Osteoblast (primary cell): ENCODE data around the gene NOXO1. TPM values are rescaled to one million over a fixed set of nuclear protein-coding genes. Genes with fewer than 3 reads are reported as not detected.
A peak's percentile ranks its signal among the peaks of the same experiment; 100 is the strongest.

Source experiments
- DNase-seq: peaks from one replicate; pipeline ENCODE4 v3.0.0; 2011; ENCODE audit warnings: low spot score, mixed read lengths; ENCODE audit not compliant: insufficient read length; ENCODE audit errors: missing footprints
- H2AFZ ChIP-seq: 2 replicates; pipeline ENCODE4 v1.6.0; 2011; ENCODE audit warnings: mild to moderate bottlenecking, low read length
- H3K27ac ChIP-seq: 2 replicates; pipeline ENCODE4 v1.5.1; 2011; ENCODE audit warnings: mild to moderate bottlenecking, low read depth, low read length, moderate library complexity
- H3K27me3 ChIP-seq: 2 replicates; pipeline ENCODE4 v1.6.0; 2012; ENCODE audit warnings: mild to moderate bottlenecking, control low read depth, inconsistent platforms, low read length, moderate library complexity; ENCODE audit not compliant: insufficient read depth
- H3K36me3 ChIP-seq: 2 replicates; pipeline ENCODE4 v1.5.1; 2011; ENCODE audit warnings: mild to moderate bottlenecking, low read length, control low read depth, moderate library complexity; ENCODE audit not compliant: insufficient read depth
- H3K4me1 ChIP-seq: 2 replicates; pipeline ENCODE4 v1.5.1; 2011; ENCODE audit warnings: mild to moderate bottlenecking, low read length, control low read depth, moderate library complexity; ENCODE audit not compliant: insufficient read depth
- H3K4me2 ChIP-seq: 2 replicates; pipeline ENCODE4 v1.6.0; 2011; ENCODE audit warnings: mild to moderate bottlenecking, low read length; ENCODE audit not compliant: insufficient read depth
- H3K4me3 ChIP-seq: fragments of 200-600 bp; sonication (generic); 3 replicates; pipeline ENCODE4 v1.5.1; 2012; ENCODE audit warnings: mild to moderate bottlenecking, low read length, inconsistent platforms; ENCODE audit not compliant: insufficient read depth
- H3K79me2 ChIP-seq: 2 replicates; pipeline ENCODE4 v1.6.0; 2012; ENCODE audit warnings: mild to moderate bottlenecking, low read length, control low read depth, inconsistent platforms; ENCODE audit not compliant: insufficient read depth
- H3K9me3 ChIP-seq: 2 replicates; pipeline ENCODE4 v1.5.1; 2011; ENCODE audit warnings: low read depth, low read length, control low read depth
- H4K20me1 ChIP-seq: 2 replicates; pipeline ENCODE4 v1.6.0; 2012; ENCODE audit warnings: mild to moderate bottlenecking, low read length, control low read depth; ENCODE audit not compliant: insufficient read depth
- CTCF ChIP-seq: IDR thresholded peaks from 2 replicates; pipeline ENCODE4 v1.5.1; 2011; ENCODE audit warnings: mild to moderate bottlenecking, low read depth, low read length, moderate library complexity; ENCODE audit errors: extremely low read depth
- total RNA-seq: library from RNA; depleted of rRNA; stranded (reverse); fragments of >200 nt; gene quantifications from 2 replicates; pipeline ENCODE4 v1.2.3, GENCODE V29; 2012

Gene NOXO1
- total RNA-seq, 1 donor, result under 0.01 TPM

- Histone ChIP-seq H4K20me1 (no peaks in the 10 kb centered on the region), H3K36me3 (no peaks in the 10 kb centered on the region), H3K27ac (no peak overlapping the region), H3K4me1 (no peaks in the 10 kb centered on the region), H3K27me3 (no peaks in the 10 kb centered on the region), H3K79me2 (no peaks in the 10 kb centered on the region), H2AFZ (no peak overlapping the region), H3K9me3 (no peaks in the 10 kb centered on the region), H3K4me3 (no peak overlapping the region), H3K4me2 (no peak overlapping the region)
- DNase-seq, result peak; percentile 29
- TF ChIP-seq CTCF, result no peak
Measured at GRCh38 chr16:1950047-1950446, 31.2 kb downstream of the NOXO1 start.

- Histone ChIP-seq H4K20me1 (no peaks in the 10 kb centered on the region), H3K79me2 (no peaks in the 10 kb centered on the region), H3K27me3 (no peaks in the 10 kb centered on the region), H3K27ac (no peak overlapping the region), H3K4me2 (no peak overlapping the region), H3K36me3 (no peaks in the 10 kb centered on the region), H2AFZ (no peak overlapping the region), H3K9me3 (no peaks in the 10 kb centered on the region), H3K4me1 (no peaks in the 10 kb centered on the region), H3K4me3 (no peak overlapping the region)
- TF ChIP-seq CTCF, result no peak
- no peak for DNase-seq
Measured at GRCh38 chr16:1949507-1949906, 31.8 kb downstream of the NOXO1 start.

- TF ChIP-seq CTCF, result no peak
- Histone ChIP-seq H3K79me2 (no peaks in the 10 kb centered on the region), H2AFZ (no peak overlapping the region), H3K36me3 (no peaks in the 10 kb centered on the region), H3K4me3 (no peak overlapping the region), H3K4me1 (peaks cover 7% of the 10 kb centered on the region), H3K27ac (no peak overlapping the region), H3K9me3 (no peaks in the 10 kb centered on the region), H3K4me2 (no peak overlapping the region), H4K20me1 (no peaks in the 10 kb centered on the region), H3K27me3 (no peaks in the 10 kb centered on the region)
- DNase-seq, result no peak
Measured at GRCh38 chr16:1947369-1947670, 33.9 kb downstream of the NOXO1 start.

GRCh38 chr16:1946495-1947368 lies 34.5 kb downstream of the NOXO1 start:
- H3K4me3 ChIP-seq, result no peak overlapping the region
- H3K4me1 ChIP-seq, result peaks cover 10% of the 10 kb centered on the region
- no peak for TF ChIP-seq CTCF
- no peak overlapping the region for H3K27ac ChIP-seq
- no peaks in the 10 kb centered on the region for H3K79me2 ChIP-seq
- peak; percentile 66 for DNase-seq
- H3K36me3 ChIP-seq, result no peaks in the 10 kb centered on the region
- H3K4me2 ChIP-seq, result no peak overlapping the region
- H2AFZ ChIP-seq, result no peak overlapping the region
- no peaks in the 10 kb centered on the region for H4K20me1 ChIP-seq
- H3K27me3 ChIP-seq, result no peaks in the 10 kb centered on the region
- no peaks in the 10 kb centered on the region for H3K9me3 ChIP-seq
